AG09309 (cell line): ENCODE results near the gene TAP1.
"Not testable (repeated sequence)": the region's sequence is repeated elsewhere in the genome, so short reads cannot be mapped to it uniquely, and the experiment has no call there.

ENCODE experiments used
- DNase-seq: peaks from one replicate; pipeline ENCODE4 v3.0.0-alpha.2; 2010; ENCODE audit warnings: low read depth
- H3K4me3 ChIP-seq: 2 replicates; pipeline ENCODE4 v1.5.1; 2011; ENCODE audit warnings: mild to moderate bottlenecking, low read depth, low read length, moderate library complexity; ENCODE audit not compliant: control insufficient read depth
- TF ChIP-seq, protein P1 (sequence below): IDR thresholded peaks from 2 replicates; pipeline ENCODE4 v1.5.1; 2011; ENCODE audit warnings: mild to moderate bottlenecking, low read depth, low read length, inconsistent platforms; ENCODE audit not compliant: insufficient read depth, control insufficient read depth; ENCODE audit errors: missing control alignments

TAP1 gene

DNA sequence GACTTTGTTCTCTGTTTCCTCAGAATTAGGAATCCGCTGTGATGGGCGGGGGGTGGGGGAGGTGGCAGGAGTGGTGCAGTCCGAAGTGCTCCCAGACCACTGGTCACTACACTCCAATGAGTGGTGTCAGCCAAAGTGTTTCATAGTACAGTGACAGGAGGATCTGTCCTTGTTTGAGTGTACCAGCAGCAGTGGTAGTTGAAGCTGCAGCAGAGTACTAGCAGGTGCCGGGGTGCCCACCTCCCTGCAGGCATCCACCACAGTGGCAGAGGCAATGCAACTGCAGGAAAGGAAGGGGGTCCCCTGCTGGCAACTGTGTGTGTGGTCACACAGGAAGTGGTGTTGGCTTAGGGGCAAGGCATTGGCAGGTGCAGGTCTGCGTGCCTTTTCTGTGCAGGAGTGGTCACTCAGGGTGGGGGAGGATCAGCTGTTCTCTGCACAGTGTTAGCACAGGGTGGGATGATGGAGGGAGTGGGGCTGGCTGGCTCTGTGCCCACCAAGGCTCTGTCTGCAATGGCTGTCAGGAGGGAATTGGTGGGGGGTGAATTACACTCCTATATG is 46.4 kb downstream of the TAP1 start:
- DNase-seq, result no peak
- TF ChIP-seq, protein P1, sequence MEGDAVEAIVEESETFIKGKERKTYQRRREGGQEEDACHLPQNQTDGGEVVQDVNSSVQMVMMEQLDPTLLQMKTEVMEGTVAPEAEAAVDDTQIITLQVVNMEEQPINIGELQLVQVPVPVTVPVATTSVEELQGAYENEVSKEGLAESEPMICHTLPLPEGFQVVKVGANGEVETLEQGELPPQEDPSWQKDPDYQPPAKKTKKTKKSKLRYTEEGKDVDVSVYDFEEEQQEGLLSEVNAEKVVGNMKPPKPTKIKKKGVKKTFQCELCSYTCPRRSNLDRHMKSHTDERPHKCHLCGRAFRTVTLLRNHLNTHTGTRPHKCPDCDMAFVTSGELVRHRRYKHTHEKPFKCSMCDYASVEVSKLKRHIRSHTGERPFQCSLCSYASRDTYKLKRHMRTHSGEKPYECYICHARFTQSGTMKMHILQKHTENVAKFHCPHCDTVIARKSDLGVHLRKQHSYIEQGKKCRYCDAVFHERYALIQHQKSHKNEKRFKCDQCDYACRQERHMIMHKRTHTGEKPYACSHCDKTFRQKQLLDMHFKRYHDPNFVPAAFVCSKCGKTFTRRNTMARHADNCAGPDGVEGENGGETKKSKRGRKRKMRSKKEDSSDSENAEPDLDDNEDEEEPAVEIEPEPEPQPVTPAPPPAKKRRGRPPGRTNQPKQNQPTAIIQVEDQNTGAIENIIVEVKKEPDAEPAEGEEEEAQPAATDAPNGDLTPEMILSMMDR, result no peak

GRCh38 chr6:32805404-32805803 is 48.1 kb downstream of the TAP1 start:
- not testable (repeated sequence) for DNase-seq

More for the DNA sequence above, 46.4 kb downstream of the TAP1 start:
- H3K4me3 ChIP-seq, result no peak overlapping the region

GRCh38 chr6:32803416-32803815 is 50.1 kb downstream of the TAP1 start:
- TF ChIP-seq, protein P1, result no peak
- DNase-seq, result no peak
- H3K4me3 ChIP-seq, result no peak overlapping the region

More at GRCh38 chr6:32805404-32805803, 48.1 kb downstream of the TAP1 start:
- not testable (repeated sequence) for H3K4me3 ChIP-seq

DNA sequence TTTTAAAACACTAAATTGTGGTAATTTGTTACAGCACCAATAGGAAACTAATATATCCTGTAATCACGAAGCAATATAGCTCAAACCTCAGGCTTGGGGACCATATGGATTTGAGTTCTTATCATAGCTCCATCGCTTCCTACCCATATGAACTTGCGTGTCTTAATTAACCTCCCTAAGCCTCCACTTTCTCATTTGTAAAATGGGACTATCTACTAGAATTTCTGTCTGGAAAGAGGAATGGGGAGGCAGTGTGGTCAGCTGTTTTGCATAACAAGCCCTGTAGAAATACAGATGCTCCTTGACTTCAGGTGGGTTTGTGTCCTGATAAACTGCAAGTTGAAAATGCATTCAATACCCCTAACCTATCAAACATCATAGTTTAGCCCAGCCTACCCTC is 53.8 kb downstream of the TAP1 start:
- H3K4me3 ChIP-seq, result no peak overlapping the region
- TF ChIP-seq, protein P1, result no peak
- no peak for DNase-seq

GRCh38 chr6:32799168-32799567 is 54.3 kb downstream of the TAP1 start:
- TF ChIP-seq, protein P1, result no peak
- DNase-seq, result no peak
- H3K4me3 ChIP-seq, result no peak overlapping the region

DNA sequence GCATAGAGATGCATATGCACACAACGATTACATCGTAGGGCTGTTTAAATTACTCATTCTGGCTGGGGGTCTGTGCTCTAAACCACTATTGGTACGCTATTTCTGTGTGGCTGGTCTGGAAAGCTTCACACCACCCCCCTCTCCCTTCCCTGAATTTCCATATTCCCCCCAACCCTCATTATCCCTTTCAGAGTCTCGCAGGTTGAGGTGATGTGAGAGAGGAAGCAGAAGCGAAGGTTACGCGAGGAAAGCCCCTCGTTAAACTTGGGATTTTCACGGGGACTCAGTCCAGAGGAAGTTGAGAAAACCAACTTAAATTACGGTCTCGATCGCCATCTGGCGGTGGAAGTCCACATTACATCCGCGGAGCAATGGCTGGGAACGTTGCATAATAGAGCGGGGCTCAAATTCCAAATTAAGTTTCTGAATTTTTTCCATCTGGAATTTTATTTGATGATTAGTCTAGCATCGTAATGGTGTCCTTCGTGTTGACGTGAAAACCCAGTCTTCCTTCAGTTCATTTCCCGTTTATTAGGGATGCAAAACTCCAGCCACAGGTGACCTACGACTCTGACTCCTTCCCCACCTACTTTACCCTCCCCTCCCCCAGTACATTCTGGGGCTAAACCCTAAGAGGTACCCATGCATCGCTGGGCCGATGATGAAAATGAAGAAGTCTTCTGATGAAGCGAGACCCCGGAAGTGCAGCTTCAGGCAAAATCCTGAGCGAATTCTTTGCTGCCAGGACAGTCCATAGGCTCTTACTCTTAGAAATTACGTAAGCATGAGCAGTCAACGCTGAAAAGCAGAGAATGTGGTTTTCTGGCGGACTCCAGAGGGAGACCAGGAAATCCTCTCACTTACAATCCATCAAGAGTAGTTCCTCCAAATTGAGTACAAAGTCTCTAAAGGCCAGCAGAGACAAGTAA is 56.4 kb downstream of the TAP1 start:
- peak overlapping the region; percentile 24 for H3K4me3 ChIP-seq
- DNase-seq, result peak; percentile 7
- TF ChIP-seq, protein P1, result peak; percentile 77
